Neuronal stem cell (in vitro differentiated cells): ENCODE measurements around the gene CCDC12.

Experiments used
- DNase-seq: peaks from one replicate; pipeline ENCODE4 v3.0.0-alpha.2; 2013; ENCODE audit warnings: low spot score
- H2AFZ ChIP-seq: one replicate; pipeline ENCODE4 v1.6.1; 2013; ENCODE audit warnings: mild to moderate bottlenecking, low read length, inconsistent platforms
- H2AK5ac ChIP-seq: 2 replicates; pipeline ENCODE4 v1.6.1; 2013; ENCODE audit warnings: low read depth, mild to moderate bottlenecking, inconsistent platforms, low read length, moderate library complexity, mixed read lengths
- H2BK120ac ChIP-seq: 2 replicates; pipeline ENCODE4 v1.6.1; 2013; ENCODE audit warnings: low read depth, mild to moderate bottlenecking, inconsistent platforms, low read length, moderate library complexity, mixed read lengths
- H2BK12ac ChIP-seq: one replicate; pipeline ENCODE4 v1.6.1; 2013; ENCODE audit warnings: low read length, inconsistent platforms
- H2BK15ac ChIP-seq: 2 replicates; pipeline ENCODE4 v1.6.1; 2013; ENCODE audit warnings: mild to moderate bottlenecking, low read length, inconsistent platforms, mixed read lengths
- H2BK5ac ChIP-seq: one replicate; pipeline ENCODE4 v1.6.1; 2013; ENCODE audit warnings: inconsistent platforms, mild to moderate bottlenecking, low read length, moderate library complexity
- H3K14ac ChIP-seq: one replicate; pipeline ENCODE4 v1.6.1; 2013; ENCODE audit warnings: low read length, inconsistent platforms
- H3K18ac ChIP-seq: 2 replicates; pipeline ENCODE4 v1.6.1; 2013; ENCODE audit warnings: low read length, inconsistent platforms
- H3K23ac ChIP-seq: 2 replicates; pipeline ENCODE4 v1.6.1; 2013; ENCODE audit warnings: low read depth, mild to moderate bottlenecking, mixed read lengths, low read length, inconsistent platforms; ENCODE audit not compliant: poor library complexity
- H3K27ac ChIP-seq: replicated peaks from 3 replicates; pipeline ENCODE4 v1.5.1; 2013; ENCODE audit warnings: low read length, inconsistent platforms
- H3K27me3 ChIP-seq, 3 experiments: 2 replicates each; pipeline ENCODE4 v1.6.1; 2013; ENCODE audit warnings: low read length in 3 of 3, mild to moderate bottlenecking in 2 of 3, inconsistent platforms in 1 of 3, low read depth in 1 of 3, mixed read lengths in 1 of 3, moderate library complexity in 1 of 3; ENCODE audit not compliant: control insufficient read depth in 3 of 3, insufficient read depth in 3 of 3
- H3K36me3 ChIP-seq, 2 donors: replicated peaks in 1 of 2; 2 replicates each; pipeline ENCODE4 v1.6.1; 2013; ENCODE audit warnings: low read length in 2 of 2; ENCODE audit not compliant: control insufficient read depth in 2 of 2, insufficient read depth in 2 of 2
- H3K4ac ChIP-seq: 2 replicates; pipeline ENCODE4 v1.6.1; 2013; ENCODE audit warnings: inconsistent platforms, mild to moderate bottlenecking, low read length, moderate library complexity
- H3K4me1 ChIP-seq, 2 donors: 1 replicate in 1 of 2; 2 replicates in 1 of 2; pipeline ENCODE4 v1.6.1; 2013; ENCODE audit warnings: low read length in 2 of 2, low read depth in 1 of 2; ENCODE audit not compliant: control insufficient read depth in 2 of 2, insufficient read depth in 1 of 2
- H3K4me2 ChIP-seq: one replicate; pipeline ENCODE4 v1.6.1; 2013; ENCODE audit warnings: mild to moderate bottlenecking, low read length, inconsistent platforms; ENCODE audit not compliant: insufficient read depth, poor library complexity, severe bottlenecking
- H3K4me3 ChIP-seq, 2 donors: 2 replicates each; pipeline ENCODE4 v1.5.1; 2013; ENCODE audit warnings: low read length in 2 of 2, mild to moderate bottlenecking in 2 of 2, inconsistent platforms in 1 of 2, moderate library complexity in 1 of 2
- H3K79me1 ChIP-seq: one replicate; pipeline ENCODE4 v1.6.1; 2013; ENCODE audit warnings: low read depth, mild to moderate bottlenecking, inconsistent platforms, low read length, moderate library complexity
- H3K9ac ChIP-seq: one replicate; pipeline ENCODE4 v1.6.1; 2013; ENCODE audit warnings: mild to moderate bottlenecking, low read depth, low read length, inconsistent platforms; ENCODE audit not compliant: poor library complexity
- H3K9me3 ChIP-seq, 2 donors: replicated peaks in 1 of 2; 2 replicates each; pipeline versions ENCODE3 to v1.6.1; 2013; ENCODE audit warnings: low read length in 2 of 2, mild to moderate bottlenecking in 2 of 2, inconsistent platforms in 1 of 2, low read depth in 1 of 2, mixed read lengths in 1 of 2, moderate library complexity in 1 of 2; ENCODE audit not compliant: control insufficient read depth in 2 of 2, insufficient read depth in 1 of 2
- H4K8ac ChIP-seq: one replicate; pipeline ENCODE4 v1.6.1; 2013; ENCODE audit warnings: low read depth, mild to moderate bottlenecking, inconsistent platforms, low read length, moderate library complexity
- H4K91ac ChIP-seq: one replicate; pipeline ENCODE4 v1.6.1; 2013; ENCODE audit warnings: low read length, low read depth, mild to moderate bottlenecking, inconsistent platforms; ENCODE audit not compliant: poor library complexity
- WGBS, 2 donors: extraction: QIAGEN DNeasy Blood & Tissue Kit; methylation state at CpG; one replicate each; pipeline ENCODE4 v1.1.7; 2013; ENCODE audit warnings: missing lambda C conversion rate in 2 of 2, mixed read lengths in 1 of 2; ENCODE audit not compliant: insufficient read length in 2 of 2, insufficient replicate concordance in 1 of 2; ENCODE audit errors: extremely low coverage in 2 of 2; 5-methylcytosine and 5-hydroxymethylcytosine counted together

The CCDC12 gene

DNA sequence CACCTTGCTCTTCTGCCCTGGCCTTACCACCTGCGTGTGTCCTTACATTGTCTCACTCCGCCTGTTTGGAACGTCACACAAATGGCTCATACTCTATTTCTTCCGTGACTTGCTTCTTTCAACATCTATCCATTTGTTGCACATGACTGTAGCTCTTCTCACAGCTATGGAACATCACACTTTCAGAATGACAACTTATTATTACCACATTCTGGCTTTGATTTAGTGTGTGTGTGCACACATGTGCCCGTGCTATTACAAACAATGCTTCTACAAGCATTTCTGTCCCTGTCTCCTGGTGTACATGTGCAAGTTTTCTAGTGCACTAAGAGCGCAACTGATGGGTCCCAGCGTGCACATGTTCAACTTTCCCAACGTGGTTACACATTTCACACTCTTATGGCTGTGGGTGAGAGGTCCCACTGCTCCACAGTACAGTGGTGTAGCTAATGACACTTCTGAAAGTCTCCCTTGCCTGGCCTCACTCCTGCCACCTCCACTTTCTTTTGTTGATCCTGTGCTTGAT, 61.2 kb downstream of the CCDC12 start:
- Histone ChIP-seq H2AK5ac (no peak overlapping the region), H3K4me1 (no peaks in the 10 kb centered on the region), H2BK12ac (no peak overlapping the region), H3K79me1 (no peaks in the 10 kb centered on the region), H3K4me3 (no peak overlapping the region), H2BK5ac (no peak overlapping the region), H2AFZ (no peak overlapping the region), H4K8ac (no peak overlapping the region), H4K91ac (no peak overlapping the region), H3K27ac (no peak overlapping the region), H2BK120ac (no peak overlapping the region), H3K18ac (no peak overlapping the region), H3K4ac (no peak overlapping the region), H3K4me2 (no peak overlapping the region), H3K14ac (no peak overlapping the region), H2BK15ac (no peak overlapping the region), H3K27me3 (peaks cover 0 to 2% (median 0%) of the 10 kb centered on the region in 3 experiments), H3K23ac (no peak overlapping the region), H3K36me3 (peaks cover 13 to 52% of the 10 kb centered on the region in 2 donors), H3K9ac (no peak overlapping the region), H3K9me3 (peaks cover 12 to 18% of the 10 kb centered on the region in 2 donors)
- WGBS, 2 donors: no CpG with 5 or more reads among the region's 8 CpGs
- DNase-seq: no peak

DNA sequence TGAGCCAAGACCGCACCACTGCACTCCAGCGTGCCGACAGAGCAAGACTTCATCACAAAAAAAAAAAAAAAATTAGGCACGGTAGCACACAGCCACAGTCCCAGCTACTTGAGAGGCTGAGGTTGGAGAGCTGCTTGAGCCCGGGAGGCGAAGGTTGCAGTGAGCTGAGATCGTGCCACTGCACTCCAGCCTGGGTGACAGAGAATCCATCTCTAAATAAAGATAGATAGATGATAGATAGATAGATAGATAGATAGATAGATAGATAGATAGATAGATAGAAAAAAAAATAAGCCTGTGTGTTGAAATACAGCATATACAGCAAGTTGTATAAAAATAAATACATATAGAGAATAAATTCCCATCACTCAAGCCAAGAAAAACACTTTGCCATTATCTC, 61.7 kb downstream of the CCDC12 start:
- DNase-seq: no peak
- no peak overlapping the region for H3K18ac ChIP-seq
- no peak overlapping the region for H3K9ac ChIP-seq
- no peak overlapping the region for H3K14ac ChIP-seq
- no peak overlapping the region for H2BK5ac ChIP-seq
- H2AFZ ChIP-seq: no peak overlapping the region
- no peaks in the 10 kb centered on the region for H3K4me1 ChIP-seq
- H2BK15ac ChIP-seq: no peak overlapping the region
- H3K9me3 ChIP-seq: peaks cover 12 to 16% of the 10 kb centered on the region in 2 donors
- H3K4me2 ChIP-seq: no peak overlapping the region
- H3K4ac ChIP-seq: no peak overlapping the region
- no peak overlapping the region for H4K8ac ChIP-seq
- no peak overlapping the region for H2AK5ac ChIP-seq
- no peak overlapping the region for H4K91ac ChIP-seq
- H2BK120ac ChIP-seq: no peak overlapping the region
- H3K36me3 ChIP-seq: peaks cover 11 to 46% of the 10 kb centered on the region in 2 donors
- peaks cover 0 to 2% (median 0%) of the 10 kb centered on the region in 3 experiments for H3K27me3 ChIP-seq
- H3K4me3 ChIP-seq: no peak overlapping the region
- no peak overlapping the region for H2BK12ac ChIP-seq
- no peak overlapping the region for H3K27ac ChIP-seq
- H3K79me1 ChIP-seq: no peaks in the 10 kb centered on the region
- no peak overlapping the region for H3K23ac ChIP-seq
- no CpG with 5 or more reads among the region's 7 CpGs for WGBS, 2 donors

GRCh38 chr3:46913644-46914043, 62.9 kb downstream of the CCDC12 start:
- no peak overlapping the region for H2AFZ ChIP-seq
- H2AK5ac ChIP-seq: no peak overlapping the region
- no peak overlapping the region for H2BK5ac ChIP-seq
- H2BK120ac ChIP-seq: no peak overlapping the region
- H3K4me3 ChIP-seq: no peak overlapping the region
- H3K36me3 ChIP-seq: peaks cover 8 to 34% of the 10 kb centered on the region in 2 donors
- peaks cover 11% of the 10 kb centered on the region in 2 donors for H3K9me3 ChIP-seq
- no peak overlapping the region for H4K91ac ChIP-seq
- no peak overlapping the region for H3K27ac ChIP-seq
- no peak overlapping the region for H2BK15ac ChIP-seq
- H3K18ac ChIP-seq: no peak overlapping the region
- no peak overlapping the region for H3K23ac ChIP-seq
- H4K8ac ChIP-seq: no peak overlapping the region
- H3K9ac ChIP-seq: no peak overlapping the region
- H3K4me2 ChIP-seq: no peak overlapping the region
- no peak overlapping the region for H3K4ac ChIP-seq
- no peak overlapping the region for H2BK12ac ChIP-seq
- H3K27me3 ChIP-seq: peaks cover 0 to 1% (median 0%) of the 10 kb centered on the region in 3 experiments
- peaks cover 0 to 4% of the 10 kb centered on the region in 2 donors for H3K4me1 ChIP-seq
- H3K14ac ChIP-seq: no peak overlapping the region
- H3K79me1 ChIP-seq: no peaks in the 10 kb centered on the region
- no CpG with 5 or more reads among the region's 8 CpGs for WGBS, 2 donors
- DNase-seq: no peak

- Histone ChIP-seq H3K4ac (no peak overlapping the region), H2BK120ac (no peak overlapping the region), H2AFZ (no peak overlapping the region), H2BK12ac (no peak overlapping the region), H4K91ac (no peak overlapping the region), H2BK15ac (no peak overlapping the region), H3K18ac (no peak overlapping the region), H3K9me3 (peaks cover 4 to 10% of the 10 kb centered on the region in 2 donors), H3K9ac (no peak overlapping the region), H3K23ac (no peak overlapping the region), H3K4me1 (peaks cover 0 to 4% of the 10 kb centered on the region in 2 donors), H3K36me3 (peaks cover 9 to 28% of the 10 kb centered on the region in 2 donors), H4K8ac (no peak overlapping the region), H3K4me3 (no peak overlapping the region), H3K27me3 (peaks cover 0 to 3% (median 0%) of the 10 kb centered on the region in 3 experiments), H3K27ac (no peak overlapping the region), H2AK5ac (no peak overlapping the region), H3K4me2 (no peak overlapping the region), H2BK5ac (no peak overlapping the region), H3K14ac (no peak overlapping the region), H3K79me1 (no peaks in the 10 kb centered on the region)
- no CpG with 5 or more reads among the region's 3 CpGs for WGBS, 2 donors
- no peak for DNase-seq
Observed at GRCh38 chr3:46912986-46913385, 63.6 kb downstream of the CCDC12 start.
